AG04449 (cell line): ENCODE results near the gene SFTA2.

Experiments used
- CTCF ChIA-PET: fragments of 350-600 bp; formaldehyde crosslinking; extraction: SDS; loops from one replicate; lab custom pipeline; 2021; ENCODE audit warnings: antibody characterized with exemption; lab: Yijun Ruan, JAX
- POLR2A ChIA-PET: fragments of 400-600, 350-600 bp; formaldehyde crosslinking; extraction: SDS; loops from one replicate; lab custom pipeline; 2020; ENCODE audit warnings: antibody characterized with exemption, inconsistent platforms; lab: Yijun Ruan, JAX
- DNase-seq: peaks from one replicate; pipeline ENCODE4 v3.0.0-alpha.2; 2010; ENCODE audit warnings: low read depth, low spot score
- H3K4me3 ChIP-seq: 2 replicates; pipeline ENCODE4 v1.5.1; 2011; ENCODE audit warnings: low read depth, mild to moderate bottlenecking, control low read depth, low read length
- TF ChIP-seq, protein P1 (sequence below): IDR thresholded peaks from one replicate; pipeline ENCODE4 v1.5.1; 2011; ENCODE audit warnings: mild to moderate bottlenecking, moderate library complexity, low read length, control low read depth, inconsistent platforms; ENCODE audit not compliant: insufficient read depth; ENCODE audit errors: missing control alignments

The SFTA2 gene

DNA sequence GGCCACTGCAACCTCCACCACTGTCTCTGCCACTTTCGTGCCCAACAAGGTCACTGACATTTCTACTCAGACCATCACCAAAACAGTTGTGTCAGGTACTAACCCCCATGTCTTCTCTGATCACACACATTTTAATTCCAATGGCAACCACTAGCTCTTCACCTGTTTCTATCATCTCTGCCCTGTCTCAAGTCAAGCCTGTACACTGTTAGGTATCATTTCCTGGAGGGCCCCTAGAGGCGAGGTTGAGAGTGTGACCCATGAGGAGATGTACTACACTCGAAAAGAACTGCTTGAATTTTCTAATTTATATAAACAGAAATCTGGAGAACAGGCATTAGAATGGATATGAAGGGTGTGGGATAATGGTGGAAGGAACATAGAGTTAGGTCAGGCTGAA, 34.2 kb upstream of the SFTA2 start:
- POLR2A ChIA-PET: no interaction called here
- CTCF ChIA-PET: no interaction called here

DNA sequence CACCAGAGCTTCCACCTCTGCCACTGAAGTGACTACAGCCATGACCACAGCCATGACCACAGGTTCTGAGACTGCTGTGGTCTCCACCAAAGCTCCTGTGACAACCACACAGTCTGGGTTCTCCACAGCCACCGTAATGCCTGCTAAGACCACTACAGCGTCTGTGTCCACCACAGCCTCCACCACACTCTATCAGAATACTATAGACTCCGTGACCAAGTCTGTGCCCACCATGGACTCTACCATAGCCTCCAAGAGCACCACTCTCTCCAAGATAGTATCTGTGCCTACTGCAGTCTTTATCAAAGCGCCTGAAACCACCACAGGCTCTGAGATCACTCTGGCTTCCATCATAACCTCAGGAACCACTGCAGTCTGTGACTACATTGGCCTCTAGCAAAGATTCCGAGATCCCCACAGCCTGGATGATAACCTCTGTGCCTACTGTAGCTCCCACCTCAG, 33.2 kb upstream of the SFTA2 start:
- DNase-seq: no peak
- CTCF ChIA-PET: no interaction called here

More for the DNA sequence above, 34.2 kb upstream of the SFTA2 start:
- TF ChIP-seq, protein P1, sequence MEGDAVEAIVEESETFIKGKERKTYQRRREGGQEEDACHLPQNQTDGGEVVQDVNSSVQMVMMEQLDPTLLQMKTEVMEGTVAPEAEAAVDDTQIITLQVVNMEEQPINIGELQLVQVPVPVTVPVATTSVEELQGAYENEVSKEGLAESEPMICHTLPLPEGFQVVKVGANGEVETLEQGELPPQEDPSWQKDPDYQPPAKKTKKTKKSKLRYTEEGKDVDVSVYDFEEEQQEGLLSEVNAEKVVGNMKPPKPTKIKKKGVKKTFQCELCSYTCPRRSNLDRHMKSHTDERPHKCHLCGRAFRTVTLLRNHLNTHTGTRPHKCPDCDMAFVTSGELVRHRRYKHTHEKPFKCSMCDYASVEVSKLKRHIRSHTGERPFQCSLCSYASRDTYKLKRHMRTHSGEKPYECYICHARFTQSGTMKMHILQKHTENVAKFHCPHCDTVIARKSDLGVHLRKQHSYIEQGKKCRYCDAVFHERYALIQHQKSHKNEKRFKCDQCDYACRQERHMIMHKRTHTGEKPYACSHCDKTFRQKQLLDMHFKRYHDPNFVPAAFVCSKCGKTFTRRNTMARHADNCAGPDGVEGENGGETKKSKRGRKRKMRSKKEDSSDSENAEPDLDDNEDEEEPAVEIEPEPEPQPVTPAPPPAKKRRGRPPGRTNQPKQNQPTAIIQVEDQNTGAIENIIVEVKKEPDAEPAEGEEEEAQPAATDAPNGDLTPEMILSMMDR: no peak
- no peak for DNase-seq
- no peak overlapping the region for H3K4me3 ChIP-seq

GRCh38 chr6:30964075-30964474, 32.1 kb upstream of the SFTA2 start:
- CTCF ChIA-PET: interaction anchor here (1.1 kb wide), 1 partner anchor 17 kb away, joined by 4 read pairs; no protein-coding TSS in a partner anchor
- POLR2A ChIA-PET: no interaction called here
- TF ChIP-seq, protein P1: no peak
- no peak for DNase-seq
- no peak overlapping the region for H3K4me3 ChIP-seq

More for the DNA sequence above, 33.2 kb upstream of the SFTA2 start:
- no peak overlapping the region for H3K4me3 ChIP-seq
- POLR2A ChIA-PET: no interaction called here
- TF ChIP-seq, protein P1: no peak

- TF ChIP-seq, protein P1: no peak
- ChIA-PET CTCF (interaction anchor here (1.1 kb wide), 1 partner anchor 18 kb away, joined by 4 read pairs; no protein-coding TSS in a partner anchor), POLR2A (no interaction called here)
Observed at GRCh38 chr6:30963641-30964040, 31.7 kb upstream of the SFTA2 start.

DNA sequence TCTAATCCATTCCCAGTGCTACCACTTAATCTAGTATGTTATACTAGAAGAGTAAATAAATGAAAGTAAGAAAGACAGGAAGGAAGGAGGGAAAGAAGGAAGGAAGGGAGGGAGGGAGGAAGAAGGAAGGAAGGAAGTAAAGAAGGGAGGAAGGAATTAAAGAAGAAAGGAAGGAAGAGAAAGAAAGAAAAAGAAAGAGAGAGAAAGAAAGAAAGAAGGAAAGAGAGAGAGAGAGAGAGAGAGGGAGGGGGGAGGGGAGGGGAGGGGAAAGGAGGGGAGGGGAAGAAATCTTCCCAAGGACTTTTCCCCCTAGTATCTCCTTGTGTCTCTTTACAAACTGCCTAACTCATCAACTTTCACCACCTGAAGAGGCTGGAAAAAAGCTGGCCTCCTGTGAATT, 30.7 kb upstream of the SFTA2 start:
- TF ChIP-seq, protein P1: no peak
- H3K4me3 ChIP-seq: no peak overlapping the region
- POLR2A ChIA-PET: no interaction called here
- CTCF ChIA-PET: interaction anchor here (1.4 kb wide), 1 partner anchor 124 kb away, joined by 3 read pairs; no protein-coding TSS in a partner anchor
- DNase-seq: no peak

More at GRCh38 chr6:30963641-30964040, 31.7 kb upstream of the SFTA2 start:
- H3K4me3 ChIP-seq: no peak overlapping the region
- no peak for DNase-seq

DNA sequence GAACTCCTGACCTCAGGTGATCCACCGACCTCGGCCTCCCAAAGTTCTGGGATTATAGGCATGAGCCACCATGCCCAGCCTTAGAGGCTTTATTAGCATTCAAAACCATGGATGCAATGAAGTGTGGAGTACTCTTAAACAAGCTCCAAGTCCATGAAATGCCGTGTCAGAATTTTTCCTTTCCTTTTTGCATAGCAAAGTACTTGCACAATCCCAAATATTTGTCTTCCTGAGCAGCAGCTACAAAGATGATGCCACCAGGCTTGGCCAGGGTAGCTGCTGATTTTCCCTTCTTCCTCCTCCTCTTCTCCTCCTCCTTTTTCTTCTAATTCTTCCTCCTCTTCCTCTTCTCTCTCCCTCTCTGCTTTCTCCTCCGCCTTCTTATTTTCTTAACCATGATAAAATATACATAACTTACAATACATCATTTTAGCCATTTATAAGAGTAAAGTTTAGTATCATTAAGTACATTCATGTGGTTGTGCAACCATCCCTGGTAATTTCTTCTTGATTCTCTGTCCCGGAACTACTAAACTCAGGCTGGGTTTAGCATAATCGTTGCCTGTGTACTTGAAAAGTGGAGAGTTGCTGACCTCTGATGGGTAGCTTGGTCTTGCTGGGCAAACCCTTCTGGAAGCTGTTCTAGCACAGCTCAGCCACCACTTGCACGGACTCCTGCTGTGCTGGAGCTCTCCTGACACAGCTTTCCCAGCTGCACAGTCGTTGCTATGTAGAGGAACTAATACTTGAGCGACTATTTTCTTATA, 29.1 kb upstream of the SFTA2 start:
- DNase-seq: peak; percentile 14
- POLR2A ChIA-PET: no interaction called here
- TF ChIP-seq, protein P1: no peak
- H3K4me3 ChIP-seq: no peak overlapping the region
- CTCF ChIA-PET: interaction anchor here (0.9 to 1.5 kb wide), 7 partner anchors 15 to 126 kb away, joined by 3 to 9 read pairs (median 3); partner anchors contain the start of gene VARS2
